H9 (cell line): ENCODE data around the gene TCF20. TPM values are rescaled to one million over a fixed set of nuclear protein-coding genes. Genes with fewer than 3 reads are reported as not detected.

ENCODE experiments used
- DNase-seq: peaks from one replicate; pipeline ENCODE4 v3.0.0-alpha.2; 2017
- H2AFZ ChIP-seq: one replicate; pipeline ENCODE4 v1.6.1; 2013; ENCODE audit warnings: mild to moderate bottlenecking, low read length, control low read depth, moderate library complexity
- H2AK5ac ChIP-seq: 2 replicates; pipeline ENCODE4 v1.6.1; 2013; ENCODE audit warnings: low read length, control low read depth, mixed read lengths; ENCODE audit not compliant: insufficient read length
- H2BK120ac ChIP-seq: one replicate; pipeline ENCODE4 v1.6.1; 2013; ENCODE audit warnings: low read depth, mild to moderate bottlenecking, low read length, control low read depth, inconsistent platforms; ENCODE audit not compliant: poor library complexity, severe bottlenecking
- H2BK12ac ChIP-seq: 2 replicates; pipeline ENCODE4 v1.6.1; 2013; ENCODE audit warnings: low read length, control low read depth, mixed read lengths, low read depth; ENCODE audit not compliant: insufficient read length
- H2BK15ac ChIP-seq: 2 replicates; pipeline ENCODE4 v1.6.1; 2013; ENCODE audit warnings: low read depth, low read length, control low read depth
- H2BK20ac ChIP-seq: one replicate; pipeline ENCODE4 v1.6.1; 2013; ENCODE audit warnings: low read depth, mild to moderate bottlenecking, low read length, control low read depth, inconsistent platforms; ENCODE audit not compliant: poor library complexity, severe bottlenecking
- H2BK5ac ChIP-seq: 2 replicates; pipeline ENCODE4 v1.6.1; 2013; ENCODE audit warnings: low read length, control low read depth, mixed read lengths; ENCODE audit not compliant: insufficient read length
- H3K14ac ChIP-seq: 2 replicates; pipeline ENCODE4 v1.6.1; 2013; ENCODE audit warnings: low read length, control low read depth; ENCODE audit not compliant: insufficient read depth
- H3K18ac ChIP-seq: 2 replicates; pipeline ENCODE4 v1.6.1; 2013; ENCODE audit warnings: low read depth, mild to moderate bottlenecking, mixed read lengths, low read length, control low read depth; ENCODE audit not compliant: insufficient read length
- H3K23ac ChIP-seq: 2 replicates; pipeline ENCODE4 v1.6.1; 2013; ENCODE audit warnings: low read length, control low read depth, mixed read lengths, low read depth; ENCODE audit not compliant: insufficient read length
- H3K23me2 ChIP-seq: 2 replicates; pipeline ENCODE4 v1.6.1; 2013; ENCODE audit warnings: low read depth, mild to moderate bottlenecking, mixed read lengths, low read length, control low read depth; ENCODE audit not compliant: insufficient read length, poor library complexity, severe bottlenecking
- H3K27ac ChIP-seq: 2 replicates; pipeline ENCODE4 v1.5.1; 2013; ENCODE audit warnings: low read length, control low read depth, mixed read lengths, low read depth; ENCODE audit not compliant: insufficient read length
- H3K27me3 ChIP-seq: 2 replicates; pipeline ENCODE4 v1.6.1; 2013; ENCODE audit warnings: low read length, control low read depth, inconsistent platforms; ENCODE audit not compliant: insufficient read depth
- H3K4ac ChIP-seq: 2 replicates; pipeline ENCODE4 v1.6.1; 2013; ENCODE audit warnings: low read depth, mild to moderate bottlenecking, control low read depth, inconsistent platforms, low read length, moderate library complexity
- H3K4me1 ChIP-seq: 2 replicates; pipeline ENCODE4 v1.6.1; 2013; ENCODE audit warnings: low read length, control low read depth, inconsistent platforms; ENCODE audit not compliant: insufficient read depth
- H3K4me2 ChIP-seq: 2 replicates; pipeline ENCODE4 v1.6.1; 2013; ENCODE audit warnings: low read length, control low read depth, mixed read lengths; ENCODE audit not compliant: insufficient read length, insufficient read depth
- H3K56ac ChIP-seq: 2 replicates; pipeline ENCODE4 v1.6.1; 2013; ENCODE audit warnings: low read depth, mild to moderate bottlenecking, mixed read lengths, low read length, control low read depth; ENCODE audit not compliant: insufficient read length
- H3K79me1 ChIP-seq: 2 replicates; pipeline ENCODE4 v1.6.1; 2013; ENCODE audit warnings: low read depth, mild to moderate bottlenecking, moderate library complexity, low read length, control low read depth, inconsistent platforms; ENCODE audit not compliant: insufficient read depth, poor library complexity, severe bottlenecking
- H3K79me2 ChIP-seq: 2 replicates; pipeline ENCODE4 v1.6.1; 2013; ENCODE audit warnings: low read length, control low read depth, inconsistent platforms; ENCODE audit not compliant: insufficient read depth
- H3K9ac ChIP-seq: 2 replicates; pipeline ENCODE4 v1.6.1; 2013; ENCODE audit warnings: low read length, control low read depth, mixed read lengths; ENCODE audit not compliant: insufficient read length; ENCODE audit errors: extremely low read depth
- H3K9me3 ChIP-seq: one replicate; pipeline ENCODE4 v1.6.1; 2013; ENCODE audit warnings: low read depth, low read length, inconsistent platforms; ENCODE audit not compliant: control insufficient read depth
- H3T11ph ChIP-seq: one replicate; pipeline ENCODE4 v1.6.1; 2013; ENCODE audit warnings: mild to moderate bottlenecking, low read length, control low read depth, inconsistent platforms
- H4K20me1 ChIP-seq: one replicate; pipeline ENCODE4 v1.6.1; 2013; ENCODE audit not compliant: control insufficient read depth, insufficient read length, insufficient read depth
- H4K5ac ChIP-seq: 2 replicates; pipeline ENCODE4 v1.6.1; 2013; ENCODE audit warnings: low read depth, mild to moderate bottlenecking, mixed read lengths, low read length, control low read depth; ENCODE audit not compliant: insufficient read length
- H4K8ac ChIP-seq: replicated peaks from 2 replicates; pipeline ENCODE4 v1.6.1; 2013; ENCODE audit warnings: low read length, control low read depth, mixed read lengths, low read depth; ENCODE audit not compliant: insufficient read length
- H4K91ac ChIP-seq: 2 replicates; pipeline ENCODE4 v1.6.1; 2013; ENCODE audit warnings: low read depth, mild to moderate bottlenecking, moderate library complexity, mixed read lengths, low read length, control low read depth; ENCODE audit not compliant: insufficient read length
- H3K27ac Mint-ChIP-seq, 3 experiments: 2 replicates in 2 of 3; 3 replicates in 1 of 3; pipeline ENCODE4 v1.8.0; 2020 to 2021; ENCODE audit warnings: mixed read lengths in 3 of 3, mild to moderate bottlenecking in 1 of 3, moderate library complexity in 1 of 3
- H3K27me3 Mint-ChIP-seq: 2 replicates; pipeline ENCODE4 v1.8.0; 2021; ENCODE audit warnings: low read depth, mild to moderate bottlenecking, moderate library complexity, mixed read lengths
- H3K36me3 Mint-ChIP-seq, 3 experiments: 2 replicates in 2 of 3; 3 replicates in 1 of 3; pipeline ENCODE4 v1.8.0; 2020 to 2021; ENCODE audit warnings: low read depth in 3 of 3, mixed read lengths in 3 of 3; ENCODE audit not compliant: insufficient read depth in 1 of 3
- H3K4me1 Mint-ChIP-seq, 2 experiments: 2 replicates each; pipeline ENCODE4 v1.8.0; 2020; ENCODE audit warnings: mixed read lengths in 2 of 2
- H3K4me3 Mint-ChIP-seq, 2 experiments: 2 replicates in 1 of 2; 3 replicates in 1 of 2; pipeline ENCODE4 v1.8.0; 2020 to 2021; ENCODE audit warnings: mild to moderate bottlenecking in 2 of 2, mixed read lengths in 2 of 2, moderate library complexity in 1 of 2
- H3K9me3 Mint-ChIP-seq, 2 experiments: 2 replicates in 1 of 2; 3 replicates in 1 of 2; pipeline ENCODE4 v1.8.0; 2020; ENCODE audit warnings: mild to moderate bottlenecking in 2 of 2, mixed read lengths in 2 of 2, moderate library complexity in 1 of 2
- WGBS: extraction: QIAGEN DNeasy Blood & Tissue Kit; methylation state at CpG from one replicate; pipeline ENCODE4 v1.1.7; 2013; ENCODE audit warnings: missing lambda C conversion rate, low lambda C conversion rate, mixed read lengths; ENCODE audit not compliant: insufficient read length; ENCODE audit errors: extremely low coverage; 5-methylcytosine and 5-hydroxymethylcytosine counted together
- total RNA-seq: library from RNA; stranded (reverse); gene quantifications from 2 replicates; pipeline ENCODE4 v1.2.1, GENCODE V29; 2021
- TF ChIP-seq, protein P1 (sequence below): fragments of 200-600 bp; sonication (generic); conservative IDR thresholded peaks from 3 replicates; pipeline ENCODE4 v1.8.0; 2021; ENCODE audit warnings: antibody characterized with exemption, mild to moderate bottlenecking

The TCF20 gene
- total RNA-seq, 1 experiment from 2014 or later, result 75.6 TPM

DNA sequence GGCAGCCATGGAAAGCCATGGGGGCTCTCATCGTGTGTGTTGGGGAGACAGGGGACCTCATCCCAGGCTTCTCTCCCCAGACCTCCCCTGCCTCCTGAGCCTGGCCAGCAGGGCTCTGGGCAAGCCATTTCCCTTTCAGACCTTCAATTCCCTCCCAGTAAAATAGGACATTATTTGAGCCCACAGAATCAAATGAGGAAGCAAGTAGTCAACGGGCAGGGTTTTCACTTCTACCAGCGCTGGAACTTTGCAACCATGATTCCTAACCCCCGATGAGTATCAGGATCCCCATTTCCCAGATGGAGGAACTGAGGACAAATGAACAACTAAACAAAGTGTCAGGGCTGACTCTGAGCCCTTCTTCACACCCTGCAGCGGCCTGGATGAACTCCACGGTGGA, 48.9 kb upstream of the TCF20 start:
- Histone ChIP-seq H3K4me1 (peaks cover 5% of the 10 kb centered on the region; the same call in 1 of the 2 replicates), H4K91ac (no peak overlapping the region), H3K18ac (no peak overlapping the region), H2BK20ac (no peak overlapping the region), H2BK12ac (no peak overlapping the region), H3K79me1 (no peaks in the 10 kb centered on the region), H2BK15ac (no peak overlapping the region), H3K4me2 (no peak overlapping the region), H2BK120ac (no peak overlapping the region), H3K23me2 (no peaks in the 10 kb centered on the region), H4K8ac (no peak overlapping the region), H3K14ac (no peak overlapping the region; the same call in 1 of the 2 replicates), H2AFZ (no peak overlapping the region), H3K56ac (no peak overlapping the region), H3K27me3 (no peaks in the 10 kb centered on the region), H2AK5ac (no peak overlapping the region), H3K4ac (no peak overlapping the region), H2BK5ac (no peak overlapping the region), H3K9ac (no peak overlapping the region), H3K9me3 (no peaks in the 10 kb centered on the region), H3K79me2 (no peaks in the 10 kb centered on the region), H3K23ac (no peak overlapping the region), H4K5ac (no peak overlapping the region), H4K20me1 (peaks cover 5% of the 10 kb centered on the region), H3T11ph (no peak overlapping the region), H3K27ac (no peak overlapping the region)
- Mint-ChIP-seq H3K4me3 (no peak overlapping the region), H3K36me3 (peaks cover 0 to 14% (median 1%) of the 10 kb centered on the region in 3 experiments; a peak in 5 of 7 replicates), H3K9me3 (peaks cover 0 to 5% of the 10 kb centered on the region in 2 experiments; a peak in 2 of 5 replicates), H3K4me1 (peaks cover 38 to 52% of the 10 kb centered on the region in 2 experiments), H3K27me3 (peaks cover 7% of the 10 kb centered on the region), H3K27ac (no peak overlapping the region; a peak in 1 of 7 replicates)
- TF ChIP-seq, protein P1, sequence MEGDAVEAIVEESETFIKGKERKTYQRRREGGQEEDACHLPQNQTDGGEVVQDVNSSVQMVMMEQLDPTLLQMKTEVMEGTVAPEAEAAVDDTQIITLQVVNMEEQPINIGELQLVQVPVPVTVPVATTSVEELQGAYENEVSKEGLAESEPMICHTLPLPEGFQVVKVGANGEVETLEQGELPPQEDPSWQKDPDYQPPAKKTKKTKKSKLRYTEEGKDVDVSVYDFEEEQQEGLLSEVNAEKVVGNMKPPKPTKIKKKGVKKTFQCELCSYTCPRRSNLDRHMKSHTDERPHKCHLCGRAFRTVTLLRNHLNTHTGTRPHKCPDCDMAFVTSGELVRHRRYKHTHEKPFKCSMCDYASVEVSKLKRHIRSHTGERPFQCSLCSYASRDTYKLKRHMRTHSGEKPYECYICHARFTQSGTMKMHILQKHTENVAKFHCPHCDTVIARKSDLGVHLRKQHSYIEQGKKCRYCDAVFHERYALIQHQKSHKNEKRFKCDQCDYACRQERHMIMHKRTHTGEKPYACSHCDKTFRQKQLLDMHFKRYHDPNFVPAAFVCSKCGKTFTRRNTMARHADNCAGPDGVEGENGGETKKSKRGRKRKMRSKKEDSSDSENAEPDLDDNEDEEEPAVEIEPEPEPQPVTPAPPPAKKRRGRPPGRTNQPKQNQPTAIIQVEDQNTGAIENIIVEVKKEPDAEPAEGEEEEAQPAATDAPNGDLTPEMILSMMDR, result no peak
- WGBS, result no CpG with 5 or more reads among the region's 6 CpGs
- DNase-seq, result no peak
